SKM-1 (cell line): ENCODE measurements around the gene RBKS.

Source experiments
- DNase-seq: peaks from one replicate; lab custom pipeline; 2025; ENCODE audit not compliant: unreplicated experiment; lab: John Stamatoyannopoulos, UW

RBKS gene

DNA sequence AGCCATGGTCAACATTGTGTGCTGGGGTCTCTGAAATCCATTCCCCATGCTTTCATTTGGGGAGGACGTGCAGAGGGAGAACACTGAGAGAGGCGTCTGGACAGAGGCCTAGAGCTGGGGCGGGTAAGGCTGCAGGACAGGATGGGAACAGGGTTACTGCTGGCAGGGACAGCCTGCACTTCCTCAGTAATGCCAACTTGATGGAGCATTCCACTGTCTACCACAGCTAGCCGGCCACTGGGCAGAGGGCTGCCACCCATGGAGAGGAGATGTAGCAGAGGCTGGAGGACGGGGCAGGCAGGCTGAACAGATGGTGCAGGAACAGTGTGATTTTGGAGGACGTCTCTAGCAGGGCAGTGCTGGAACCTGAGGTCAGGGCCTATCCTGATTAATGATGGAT is 89.3 kb downstream of the RBKS start:
- no peak for DNase-seq

DNA sequence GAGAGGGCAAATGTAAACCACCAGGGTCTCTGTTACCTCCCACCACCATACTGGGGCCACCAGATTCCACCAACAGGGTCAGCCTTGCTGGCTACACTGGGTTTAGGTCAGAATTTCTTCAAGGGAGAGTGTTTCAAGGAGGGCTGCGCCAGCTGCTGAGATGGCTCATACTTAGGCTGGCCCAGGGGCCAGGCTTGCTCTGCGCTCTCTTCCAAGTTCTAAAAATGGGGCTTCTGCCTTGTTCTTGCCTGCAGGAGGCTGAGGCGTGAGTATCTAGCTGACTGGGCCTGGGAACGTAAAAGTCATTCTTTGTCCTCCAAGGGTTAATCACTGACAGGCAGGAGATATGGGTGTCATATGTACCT is 90.6 kb downstream of the RBKS start:
- DNase-seq: no peak

DNA sequence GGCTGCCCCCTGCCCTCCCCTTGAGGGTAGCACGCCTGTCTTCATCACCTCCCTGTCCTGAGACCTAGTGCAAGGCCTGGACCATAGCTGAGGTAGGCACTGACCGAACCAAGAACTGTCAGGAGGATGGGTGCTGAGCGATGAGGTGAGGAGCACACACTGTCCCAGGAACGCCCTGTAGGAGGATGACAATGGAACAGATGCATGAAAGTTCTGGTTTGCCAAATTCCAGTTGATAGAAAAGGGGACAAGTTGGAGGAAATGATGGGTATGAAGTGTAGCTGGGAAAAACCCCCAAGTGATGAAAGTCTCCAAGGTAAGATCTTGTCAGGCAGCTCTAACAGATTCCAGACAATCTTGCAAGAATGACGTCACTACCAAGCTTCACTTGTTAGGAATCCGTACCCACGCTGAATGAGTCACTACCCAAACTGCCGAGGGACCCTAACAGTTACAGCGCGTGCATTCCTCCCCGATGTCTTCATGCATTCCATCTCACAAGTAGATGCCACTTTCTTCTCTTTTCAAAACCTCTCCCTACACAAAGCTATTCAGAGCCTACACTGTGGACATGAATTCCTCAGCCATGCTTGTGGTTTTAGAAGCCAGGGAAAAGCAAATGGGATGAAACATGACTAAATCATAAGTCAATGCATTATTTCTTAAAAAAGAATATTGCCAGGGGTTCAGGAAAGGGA is 91.1 kb downstream of the RBKS start:
- DNase-seq: no peak

DNA sequence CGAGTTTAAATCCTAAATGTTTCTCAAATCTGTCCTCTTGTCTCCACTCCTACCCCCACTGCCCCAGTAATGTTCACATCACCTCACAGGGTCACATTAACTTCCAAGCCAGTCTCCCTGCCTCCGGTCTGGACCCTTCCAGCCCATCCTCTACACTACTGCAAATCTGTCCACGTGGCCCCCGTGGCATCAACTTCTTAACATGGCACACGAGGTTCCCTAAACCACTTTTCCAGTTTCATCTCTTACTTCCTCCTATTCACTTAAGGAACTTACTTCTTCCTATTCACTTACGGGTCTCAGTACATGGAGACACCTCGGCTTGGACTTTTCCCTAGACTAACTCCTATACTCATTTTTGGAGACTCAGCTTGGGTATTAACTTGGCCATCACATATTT is 91.7 kb downstream of the RBKS start:
- no peak for DNase-seq

DNA sequence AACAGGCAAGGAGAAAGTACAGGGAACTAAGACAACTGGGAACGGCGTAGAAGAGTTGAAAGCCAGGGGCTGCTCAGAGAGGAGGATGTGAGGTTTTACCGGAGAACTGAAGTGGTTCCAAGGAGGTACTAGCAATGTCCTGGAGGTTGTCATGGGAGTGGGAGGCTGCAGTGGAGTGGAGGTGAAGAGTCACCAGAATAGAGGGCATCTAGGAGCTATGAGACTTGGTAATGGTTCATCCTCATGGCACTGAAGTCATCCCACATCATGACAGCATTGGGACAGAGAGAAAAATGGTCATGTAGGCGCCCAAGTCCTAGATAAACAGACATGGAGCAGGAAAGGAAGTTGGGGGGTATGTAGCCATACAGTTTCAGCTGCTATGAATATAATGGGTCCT is 92.3 kb downstream of the RBKS start:
- DNase-seq: no peak

DNA sequence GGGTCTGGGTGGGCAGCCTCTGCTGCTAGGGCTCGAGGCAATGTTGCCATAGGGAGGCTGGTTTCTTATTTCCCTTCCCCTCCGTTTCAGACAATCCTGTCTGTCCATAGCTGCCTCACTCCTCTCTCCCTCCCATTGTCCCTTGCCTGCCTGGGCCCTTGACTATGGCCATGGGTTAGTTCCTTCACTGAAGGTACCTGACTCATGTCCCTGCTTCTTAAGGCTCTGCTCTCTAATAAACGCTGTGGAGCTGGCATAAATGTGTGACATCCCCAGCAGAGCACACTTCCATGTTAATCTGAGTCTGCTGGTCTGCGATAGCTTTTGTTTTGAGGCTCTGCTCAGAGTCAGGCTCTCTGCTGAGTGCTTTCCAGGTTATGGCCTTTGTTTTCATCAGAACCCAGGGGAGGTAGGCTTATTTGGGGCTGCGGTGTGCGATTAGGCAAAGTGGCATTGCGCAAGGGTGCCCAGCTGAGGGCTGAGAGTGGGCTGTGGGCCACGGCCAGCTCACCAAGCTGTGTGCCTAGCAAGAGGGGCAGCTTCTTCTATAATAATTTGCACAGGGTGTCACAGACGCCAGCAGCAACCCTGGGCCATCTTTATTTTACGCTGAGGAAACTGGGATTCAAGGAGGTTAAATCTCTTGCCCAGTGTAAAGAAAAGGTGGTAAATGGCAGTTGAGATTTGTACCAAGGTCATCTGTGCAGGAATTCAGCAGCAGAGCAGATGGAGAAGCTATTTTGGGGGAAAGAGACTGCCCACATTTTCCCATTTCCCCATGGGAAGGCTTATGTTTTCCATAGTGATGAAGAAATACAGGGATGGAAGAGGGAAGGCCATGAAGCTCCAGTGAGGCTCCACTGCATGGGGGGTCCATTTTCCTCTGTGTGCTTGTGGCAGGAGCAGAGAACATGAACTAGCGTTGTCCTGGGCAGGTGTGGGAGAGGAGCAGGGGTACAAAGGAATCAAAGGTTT is 93.1 kb downstream of the RBKS start:
- peak; percentile 35 for DNase-seq

DNA sequence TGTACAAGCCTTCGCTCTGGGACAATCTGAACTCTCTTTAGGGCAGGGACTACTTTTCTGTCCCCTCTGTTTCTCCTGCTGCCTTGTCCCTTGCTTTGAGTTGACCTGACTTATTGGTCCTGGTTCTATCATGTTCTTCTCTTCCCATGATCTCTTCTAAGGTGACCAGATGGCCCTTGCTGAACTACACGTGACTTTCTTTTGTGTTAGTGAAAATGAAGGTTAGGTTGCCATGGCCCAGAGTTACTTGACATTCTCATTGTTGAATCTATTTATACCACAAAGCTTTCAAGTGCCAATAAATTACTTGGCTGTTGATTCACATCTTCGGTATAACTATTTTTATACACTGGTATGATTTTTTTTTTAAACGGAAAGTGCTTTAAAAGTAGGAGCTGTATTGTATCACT is 94.3 kb downstream of the RBKS start:
- DNase-seq: no peak

DNA sequence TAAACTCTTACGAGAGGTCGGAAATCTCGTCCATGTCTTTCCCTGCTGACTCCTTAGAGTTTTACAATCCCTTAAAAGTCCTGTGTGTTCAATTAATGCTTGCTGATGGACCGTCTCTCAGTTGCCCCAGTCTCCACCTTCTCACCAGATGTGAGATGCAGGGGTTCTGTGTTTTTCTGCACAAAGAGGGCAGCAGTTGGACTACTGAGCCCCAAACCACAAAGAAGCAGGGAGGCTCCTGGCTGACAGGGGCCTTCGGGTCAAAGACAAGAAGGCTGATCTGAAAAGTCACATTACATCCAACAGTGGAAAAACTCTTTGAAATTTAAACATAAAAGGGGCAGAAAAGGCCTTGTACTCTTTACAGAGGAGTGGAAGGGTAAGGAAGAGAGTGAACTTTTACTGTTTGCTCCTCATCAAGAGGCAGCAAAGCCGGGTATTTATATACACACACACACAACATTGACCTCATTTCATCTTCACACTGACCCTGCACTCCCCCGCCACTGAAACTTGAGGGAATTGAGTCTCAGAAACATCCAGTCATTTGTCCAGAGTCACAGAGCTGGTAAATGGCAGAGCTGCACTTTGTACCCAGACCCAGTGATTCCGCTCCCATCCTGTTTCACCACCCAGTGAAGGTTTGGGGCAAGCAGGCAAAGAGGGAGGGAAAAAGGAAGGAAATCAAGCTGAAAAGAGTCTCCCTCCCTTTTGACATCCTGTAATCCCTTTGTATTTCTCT is 94.9 kb downstream of the RBKS start:
- DNase-seq: no peak

DNA sequence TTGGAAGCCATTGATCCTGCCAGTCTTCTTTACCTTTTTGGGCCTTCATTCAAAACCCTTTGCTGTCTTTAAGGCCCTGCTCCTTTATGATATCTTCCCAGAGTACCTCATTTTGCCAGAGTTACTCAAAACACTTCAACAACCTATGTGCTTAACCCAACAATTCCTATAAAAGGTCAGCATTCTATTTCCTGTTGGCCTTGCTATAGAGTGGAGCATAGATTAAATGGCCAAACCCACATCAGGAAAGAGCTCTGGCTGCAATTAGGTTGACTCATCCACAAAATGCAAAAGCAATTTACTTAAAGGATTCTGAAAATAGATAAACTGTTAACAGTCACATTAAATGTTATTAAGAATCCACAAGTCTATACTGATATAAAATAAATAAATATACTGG is 97.4 kb downstream of the RBKS start:
- DNase-seq: no peak

DNA sequence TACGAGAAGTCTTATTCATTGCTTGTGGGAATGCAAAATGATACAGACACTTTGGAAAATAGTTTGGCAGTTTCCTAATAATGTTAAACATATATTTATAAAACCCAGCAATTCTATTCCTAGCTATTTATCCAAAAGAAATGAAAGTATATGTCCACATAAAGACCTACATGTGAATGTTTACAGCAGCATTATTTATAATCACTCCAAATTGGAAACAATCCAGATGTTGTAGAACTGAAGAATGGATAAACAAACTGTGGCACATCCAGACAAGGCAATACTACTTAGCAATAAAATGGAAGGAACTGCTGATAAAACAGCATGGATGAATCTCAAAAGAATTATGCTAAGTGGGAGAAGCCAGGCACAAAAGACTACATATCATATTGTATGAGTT is 99.4 kb downstream of the RBKS start:
- DNase-seq: no peak

DNA sequence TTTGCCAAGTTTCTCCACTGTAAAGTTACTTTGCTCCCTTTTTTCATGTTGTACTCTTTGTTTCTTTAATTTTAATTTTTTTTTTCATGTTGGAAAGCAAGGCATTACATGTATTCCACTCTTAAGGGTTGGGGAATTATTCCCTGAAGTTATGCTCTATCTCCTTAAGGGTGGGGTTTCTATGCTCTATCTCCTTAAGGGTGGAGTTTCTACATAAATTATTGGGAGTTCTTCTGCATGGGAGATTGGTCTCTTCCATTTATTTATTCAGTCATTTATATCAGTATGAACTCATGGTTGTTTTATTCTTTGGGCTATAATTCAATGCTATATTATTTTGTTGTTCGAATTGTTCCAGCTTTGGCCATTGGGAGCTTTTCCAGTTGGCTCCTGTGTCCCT is 107.5 kb downstream of the RBKS start:
- no peak for DNase-seq

DNA sequence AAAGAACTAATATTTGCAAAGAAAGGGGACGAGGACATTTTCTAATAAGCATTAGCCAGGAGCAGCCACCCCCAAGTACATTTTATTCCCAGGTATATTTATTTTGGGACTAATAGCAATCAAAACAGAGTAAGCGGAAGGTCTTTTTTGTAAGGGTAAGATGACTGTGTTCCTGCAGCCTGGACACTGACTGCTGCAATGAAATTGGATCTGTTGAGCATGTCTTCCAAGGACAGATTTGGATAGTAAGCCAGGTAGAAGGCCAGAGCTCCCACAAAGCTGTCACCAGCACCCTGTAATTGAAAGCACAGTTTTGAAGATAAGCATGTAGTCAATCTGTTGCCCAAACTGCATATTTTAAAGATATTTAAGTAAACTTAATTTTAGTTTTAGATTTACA is 108.7 kb downstream of the RBKS start:
- DNase-seq: no peak

DNA sequence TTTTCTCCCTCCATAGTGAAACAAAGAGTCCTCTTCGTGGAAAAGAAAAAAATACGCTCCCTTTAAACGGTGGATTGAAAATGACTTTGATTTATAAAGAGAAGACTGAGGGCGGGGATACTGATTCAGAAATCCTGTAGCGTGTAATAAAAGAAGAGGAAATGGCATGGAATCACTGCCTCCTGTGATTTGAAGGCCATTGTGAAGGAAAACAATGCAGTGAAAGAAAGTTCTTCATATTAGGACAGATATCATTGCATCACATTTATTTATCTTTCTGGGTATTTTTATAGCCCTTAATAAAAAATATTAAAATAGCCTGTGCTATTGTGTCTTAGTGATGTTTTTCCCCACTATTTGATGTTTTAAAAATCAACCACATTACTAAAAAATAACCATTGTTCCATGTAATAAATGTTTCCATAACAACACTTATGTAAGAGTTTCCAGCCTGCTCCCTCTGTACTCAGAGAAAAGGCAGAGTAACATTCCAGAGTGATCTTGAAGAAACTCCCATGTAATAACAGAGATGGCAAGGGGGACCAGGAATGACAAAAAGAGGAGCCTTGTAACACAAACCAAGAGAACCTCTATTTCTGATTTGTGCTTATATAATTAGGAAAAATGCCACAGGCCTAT is 110.7 kb downstream of the RBKS start:
- no peak for DNase-seq

DNA sequence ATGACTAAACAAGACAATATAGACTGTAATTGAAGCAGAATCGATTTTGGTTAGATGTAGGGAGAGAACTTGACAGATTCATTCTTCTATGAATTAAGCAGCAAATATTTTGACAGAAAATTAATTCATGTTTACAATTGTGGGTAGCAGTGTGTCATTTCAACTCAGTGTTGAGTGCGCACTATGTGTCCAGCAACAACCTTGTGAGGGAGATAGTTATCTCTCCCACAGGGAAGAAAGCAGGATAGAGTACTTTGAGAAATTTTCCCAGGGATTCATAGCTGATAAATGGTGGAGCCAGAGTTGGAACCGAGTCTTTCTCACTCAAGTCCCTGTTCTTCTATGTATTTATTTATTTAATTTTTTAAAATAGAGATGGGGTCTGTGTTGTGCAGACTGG is 113.5 kb downstream of the RBKS start:
- DNase-seq: no peak

DNA sequence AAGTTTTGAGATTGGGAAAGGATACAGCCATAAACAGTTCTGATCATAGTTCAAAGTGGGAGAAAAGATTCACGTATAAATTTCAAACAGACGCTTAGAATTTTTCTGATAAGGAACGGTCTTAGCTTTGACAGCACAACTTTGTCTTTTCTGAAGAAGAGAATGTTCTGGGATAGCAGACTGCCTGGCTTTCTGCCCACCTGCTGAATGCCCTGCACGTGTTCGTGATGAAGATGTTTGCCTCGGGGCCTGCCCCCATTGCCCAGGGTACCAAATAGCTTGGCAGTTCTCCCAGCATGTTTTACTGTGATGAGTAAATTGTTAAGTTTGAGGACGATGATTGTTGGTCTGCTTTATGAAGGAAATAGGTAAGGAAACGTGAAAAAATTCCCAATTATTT is 114.1 kb downstream of the RBKS start:
- DNase-seq: no peak

DNA sequence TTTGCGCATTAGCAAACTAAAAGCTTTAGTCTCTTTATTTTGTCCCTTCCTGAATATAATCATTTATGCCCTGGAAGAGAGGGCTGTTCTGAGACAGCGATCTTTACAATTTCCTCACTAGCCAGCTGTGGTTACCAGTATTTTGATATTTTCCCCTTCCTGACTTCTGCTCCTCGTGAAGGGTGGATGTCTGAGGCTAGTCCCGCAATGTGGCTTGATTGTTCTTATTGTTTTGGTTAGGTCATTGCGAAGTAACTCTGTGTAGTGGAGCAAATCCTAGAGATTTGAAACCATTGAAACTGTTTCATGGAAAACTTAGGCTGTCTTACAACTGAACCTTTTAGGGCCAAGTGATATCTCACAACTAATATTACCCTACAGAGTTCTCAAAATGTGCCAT is 116.2 kb downstream of the RBKS start:
- DNase-seq: no peak

DNA sequence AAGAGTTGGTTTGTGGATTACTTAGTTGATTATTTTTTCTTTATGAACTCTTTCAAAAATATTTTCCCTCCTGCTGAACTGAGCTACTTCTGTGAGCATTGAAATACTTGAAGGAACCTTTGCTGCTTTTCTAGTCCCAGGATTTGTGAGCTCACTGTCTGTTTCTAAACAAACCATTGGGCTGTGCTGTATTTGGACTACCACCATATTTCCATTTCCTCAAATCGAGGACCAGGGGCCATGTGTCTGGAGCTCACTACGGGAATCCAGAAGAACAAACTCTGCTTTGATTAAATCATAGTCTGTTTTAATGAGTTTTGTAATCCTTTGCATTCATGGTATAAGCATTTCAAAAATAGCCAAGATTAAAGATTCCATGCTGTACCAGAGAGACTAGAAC is 117.4 kb downstream of the RBKS start:
- DNase-seq: no peak

DNA sequence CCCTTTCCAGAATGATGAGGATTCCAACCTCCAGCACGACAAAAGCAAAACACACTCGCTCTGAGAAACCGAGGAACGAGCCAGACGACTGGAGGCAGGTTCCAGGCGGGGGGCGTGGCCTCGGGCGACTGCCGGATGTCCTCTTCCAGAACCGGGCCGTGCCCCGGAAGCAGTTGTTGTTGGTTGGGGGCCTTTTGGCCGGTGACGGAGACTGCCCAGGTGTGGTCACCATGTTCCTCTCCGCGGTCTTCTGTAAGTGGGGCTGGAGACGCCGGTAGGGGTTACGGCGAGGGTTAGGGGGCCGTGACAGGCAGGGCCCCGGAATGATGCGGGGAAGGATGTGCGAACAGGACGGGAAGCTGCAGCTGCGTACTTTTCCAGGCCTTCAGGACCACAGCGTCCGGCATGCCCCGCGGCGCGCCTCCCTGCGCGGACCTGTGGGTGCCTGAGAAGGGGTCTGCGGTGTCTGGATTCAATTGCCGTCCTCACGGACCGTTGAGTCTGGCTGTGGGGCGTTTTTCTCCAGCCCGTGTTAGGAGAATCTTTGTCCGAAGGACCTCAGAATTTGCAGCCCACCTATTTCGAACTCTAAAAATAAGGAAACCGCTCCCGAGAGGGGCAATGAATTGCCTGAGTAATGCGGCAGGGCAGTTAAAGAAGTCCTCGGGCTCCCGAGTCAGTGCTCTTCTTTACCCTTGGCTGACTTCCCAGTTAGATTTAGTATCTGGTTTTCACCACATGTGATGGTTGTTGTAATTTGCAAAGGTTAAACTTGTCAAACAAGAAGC is 118.4 kb downstream of the RBKS start, which contains the start of gene MRPL33:
Gene MRPL33, plus strand, starts transcription at position 172 of the 788 bp plus-strand sequence. Its CDS starts 59 bp downstream, at position 231.
- peak; percentile 55 for DNase-seq

DNA sequence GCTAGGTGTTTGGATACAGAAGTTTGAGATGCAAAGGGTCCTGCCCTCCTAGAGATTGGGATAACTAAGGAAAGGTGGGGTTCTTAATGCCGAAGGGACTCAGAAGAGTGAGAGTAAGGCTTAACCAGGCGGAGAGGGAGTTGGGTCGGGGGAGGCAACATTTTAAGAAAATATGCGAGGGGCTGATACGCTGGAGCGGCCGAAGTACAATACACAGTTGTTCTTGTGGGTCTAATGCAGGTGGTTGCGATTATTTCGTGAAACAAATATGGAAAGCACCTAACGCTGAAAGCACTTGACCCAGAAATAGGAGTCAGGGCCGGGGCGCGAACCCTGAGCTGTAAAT is 119.0 kb downstream of the RBKS start:
- DNase-seq: no peak

DNA sequence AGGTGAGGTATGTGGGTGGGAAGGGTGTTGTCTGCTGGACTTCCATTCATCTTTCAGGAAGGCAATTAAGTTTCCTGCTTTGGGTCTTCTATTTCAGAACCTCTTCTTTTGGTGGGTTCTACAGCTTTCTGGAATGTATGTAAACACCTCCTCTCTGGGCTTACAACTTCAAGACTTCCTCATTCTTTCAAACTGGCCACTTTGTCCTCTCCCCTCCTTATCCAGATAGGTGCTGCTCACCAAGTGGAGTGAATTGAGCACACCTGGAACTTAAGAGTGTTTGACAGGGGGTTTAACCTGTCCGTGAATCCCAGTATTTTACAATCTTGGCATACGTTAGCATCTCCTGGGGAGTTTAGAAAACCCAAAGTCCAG is 123.9 kb downstream of the RBKS start:
- no peak for DNase-seq
